ENCODE data around the gene AMOT. TPM values are rescaled to one million over a fixed set of nuclear protein-coding genes. Genes with fewer than 3 reads are reported as not detected.

AMOT gene
- total and polyA plus RNA-seq, 2 of the 4 experiments (the other 2 are of a cell fraction), result 4.7 to 9.1 TPM

- Histone ChIP-seq H4K20me1 (ENCODE audit: insufficient read depth, low read length) (no peaks in the 10 kb centered on the region), H2BK15ac (ENCODE audit: low read depth, low read length) (no peak overlapping the region), H2AFZ (replicated peaks; ENCODE audit: low read length, poor library complexity) (no peak overlapping the region), H3K56ac (ENCODE audit: extremely low read depth, insufficient read depth, low read length) (no peak overlapping the region), H3K4me3 (ENCODE audit: insufficient read depth, low read depth, low read length) (no peak overlapping the region), H3K9ac (ENCODE audit: low read depth, low read length) (no peak overlapping the region), H2BK20ac (ENCODE audit: low read depth, low read length) (no peak overlapping the region), H2BK5ac (ENCODE audit: low read depth, low read length, poor library complexity, severe bottlenecking) (no peak overlapping the region), H3K9me1 (ENCODE audit: insufficient read depth, low read length) (no peaks in the 10 kb centered on the region), H3K4me2 (ENCODE audit: low read depth, low read length) (no peak overlapping the region), H4K8ac (ENCODE audit: low read depth in 2 of 2, low read length in 2 of 2) (no peak overlapping the region), H2BK120ac (ENCODE audit: low read depth, low read length) (no peak overlapping the region), H3K4ac (ENCODE audit: low read depth, low read length) (no peak overlapping the region), H2AK9ac (replicated peaks; ENCODE audit: low read depth, low read length, poor library complexity) (no peak overlapping the region), H3K36me3 (ENCODE audit: control insufficient read depth, insufficient read depth, low read length) (no peaks in the 10 kb centered on the region), H3K27me3 (ENCODE audit: control insufficient read depth, insufficient read depth, low read length) (no peaks in the 10 kb centered on the region; the same call in 1 of the 2 replicates), H2AK5ac (ENCODE audit: low read depth, low read length) (no peak overlapping the region), H3K9me3 (ENCODE audit: control insufficient read depth, insufficient read depth, low read length) (no peaks in the 10 kb centered on the region), H4K91ac (ENCODE audit: insufficient read depth, low read depth, low read length) (no peak overlapping the region), H3K27ac (ENCODE audit: insufficient read depth, low read length) (no peak overlapping the region), H4K5ac (ENCODE audit: low read depth, low read length) (no peak overlapping the region), H3K18ac (ENCODE audit: low read depth, low read length) (no peak overlapping the region), H3K14ac (replicated peaks; ENCODE audit: low read depth, low read length) (no peak overlapping the region), H3K4me1 (ENCODE audit: control insufficient read depth, insufficient read depth, low read length) (no peaks in the 10 kb centered on the region; the same call in 1 of the 2 replicates), H3K23ac (ENCODE audit: low read depth, low read length) (no peak overlapping the region), H3K79me1 (ENCODE audit: low read depth in 1 of 2, low read length in 2 of 2) (peaks cover 0 to 4% of the 10 kb centered on the region in 2 experiments; a peak in 2 of 4 replicates)
- in situ Hi-C loops (cut with MboI; ENCODE audit: low sequenced_read_pairs) (loop anchor here (25.0 kb wide), 1 partner anchor 1157 kb away; the partner anchor contains the start of gene ALG13), dilution Hi-C loops (cut with HindIII; ENCODE audit: low sequenced_read_pairs, unreplicated experiment) (no loop called here), intact Hi-C loops (cut with micrococcal nuclease) (loop anchor here (10.0 kb wide), 1 partner anchor 189 kb away; no protein-coding TSS in a partner anchor)
- WGBS, 2 experiments (ENCODE audit: extremely low coverage in 2 of 2, insufficient read length in 1 of 2), result no CpG with 5 or more reads among the region's 6 CpGs
- BruUV-seq (replicated peaks), result no TSS peak
- TF ChIP-seq SMC3 (IDR thresholded peaks at IDR 0.05; ENCODE audit: low read depth, low read length), result no peak
- TF ChIP-seq FOS (IDR thresholded peaks at IDR 0.05; ENCODE audit: low read depth, low read length), result peak; percentile 47
- peak; percentile 50 for DNase-seq
- ChIA-PET CTCF (interaction anchor here (0.7 to 1.3 kb wide), 2 partner anchors 12 to 89 kb away, joined by 3 read pairs; no protein-coding TSS in a partner anchor), POLR2A (ENCODE audit: unreplicated experiment) (interaction anchor here (0.6 kb wide), 1 partner anchor 58 kb away, joined by 3 read pairs; no protein-coding TSS in a partner anchor)
- ATAC-seq (ENCODE audit: low read depth), result no peak
Measured at GRCh38 chrX:112844250-112844649, 3.6 kb upstream of the AMOT start.
